OCI-LY7 (cell line): Measurements from ENCODE around the gene RIPK1. TPM values are rescaled to one million over a fixed set of nuclear protein-coding genes. Genes with fewer than 3 reads are reported as not detected.
"Not testable (repeated sequence)": the region's sequence is repeated elsewhere in the genome, so short reads cannot be mapped to it uniquely, and the experiment has no call there.

ENCODE experiments used
- BruUV-seq: library from RNA; stranded (reverse); fragments of 400-500 nt; replicated peaks from 2 replicates; lab custom pipeline; 2021; lab: Mats Ljungman, UMichigan
- CTCF ChIA-PET: fragments of 300-600 bp; sonication (Branson Sonifier 250); formaldehyde crosslinking; loops from one replicate; lab custom pipeline; 2022; ENCODE audit warnings: antibody characterized with exemption; ENCODE audit not compliant: unreplicated experiment; lab: Charles Lee
- POLR2A ChIA-PET: fragments of 300-600 bp; sonication (Branson Sonifier 250); formaldehyde crosslinking; loops from one replicate; lab custom pipeline; 2022; ENCODE audit warnings: antibody characterized with exemption; lab: Charles Lee
- DNase-seq: peaks from one replicate; pipeline ENCODE4 v3.0.0-alpha.2; 2015; ENCODE audit warnings: low spot score
- H2AFZ ChIP-seq: fragments of 200-600 bp; sonication (generic), shearing (Covaris generic); 2 replicates; pipeline ENCODE4 v1.6.1; 2014; ENCODE audit warnings: mild to moderate bottlenecking, antibody characterized with exemption, low read length, moderate library complexity
- H3K27ac ChIP-seq: fragments of 200-600 bp; sonication (generic); 2 replicates; pipeline ENCODE4 v1.5.1; 2014; ENCODE audit warnings: mixed run types, low read depth, mild to moderate bottlenecking, moderate library complexity, low read length, inconsistent platforms; ENCODE audit not compliant: poor library complexity, severe bottlenecking
- H3K36me3 ChIP-seq: fragments of 200-600 bp; sonication (generic); 2 replicates; pipeline ENCODE4 v1.6.1; 2014; ENCODE audit warnings: mild to moderate bottlenecking, antibody characterized with exemption, low read length, moderate library complexity, mixed read lengths; ENCODE audit not compliant: insufficient read depth
- H3K4me1 ChIP-seq: fragments of 200-600 bp; sonication (generic); 2 replicates; pipeline ENCODE4 v1.5.1; 2014; ENCODE audit warnings: mild to moderate bottlenecking, low read length; ENCODE audit not compliant: insufficient read depth, poor library complexity, severe bottlenecking
- H3K4me2 ChIP-seq: fragments of 200-600 bp; sonication (generic); 2 replicates; pipeline ENCODE4 v1.6.1; 2014; ENCODE audit warnings: mild to moderate bottlenecking, low read length
- H3K4me3 ChIP-seq: fragments of 200-600 bp; sonication (generic); 2 replicates; pipeline ENCODE4 v1.5.1; 2014; ENCODE audit warnings: mild to moderate bottlenecking, low read depth, low read length; ENCODE audit not compliant: poor library complexity, severe bottlenecking
- H3K79me2 ChIP-seq: fragments of 200-600 bp; sonication (generic); 2 replicates; pipeline ENCODE4 v1.6.1; 2016; ENCODE audit warnings: low read depth, mild to moderate bottlenecking, low read length, moderate library complexity, mixed read lengths; ENCODE audit not compliant: insufficient read depth
- H3K9me2 ChIP-seq: fragments of 200-600 bp; sonication (generic); 2 replicates; pipeline ENCODE4 v1.6.1; 2016; ENCODE audit warnings: mild to moderate bottlenecking, low read length, mixed read lengths; ENCODE audit not compliant: insufficient read depth
- H3K9me3 ChIP-seq: fragments of 200-600 bp; sonication (generic); 2 replicates; pipeline ENCODE4 v1.6.1; 2014; ENCODE audit warnings: mild to moderate bottlenecking, mixed run types, low read length, mixed read lengths
- H4K20me1 ChIP-seq: fragments of 200-600 bp; sonication (generic); 2 replicates; pipeline ENCODE4 v1.6.1; 2014; ENCODE audit warnings: mild to moderate bottlenecking, antibody characterized with exemption, low read length, moderate library complexity, mixed read lengths; ENCODE audit not compliant: insufficient read depth
- CTCF ChIP-seq: fragments of 200-600 bp; sonication (generic); conservative IDR thresholded peaks from 2 replicates; pipeline ENCODE4 v1.5.1; 2014; ENCODE audit warnings: mild to moderate bottlenecking, antibody characterized with exemption, low read length, moderate library complexity, mixed read lengths
- EZH2phosphoT487 ChIP-seq: fragments of 200-600 bp; sonication (generic); IDR thresholded peaks from 2 replicates; pipeline ENCODE4 v1.6.1; 2018; ENCODE audit warnings: low read depth, borderline replicate concordance, mild to moderate bottlenecking, mixed run types, antibody characterized with exemption, low read length, moderate library complexity, mixed read lengths
- intact Hi-C: fragments of 100-400 bp; cut with micrococcal nuclease; formaldehyde crosslinking; loops from one replicate; pipeline ENCODE4 v1.10.0; 2022; ENCODE audit not compliant: unreplicated experiment
- total RNA-seq, 2 experiments: library from RNA; depleted of rRNA in 1 of 2; stranded (reverse); fragments of >200 nt in 1 of 2; shearing (Covaris generic) in 1 of 2; gene quantifications; 2 replicates each; pipeline ENCODE4 v1.2.3, GENCODE V29; 2014 to 2022

The RIPK1 gene
- total RNA-seq, 2 experiments from 2014 or later: 7.5 to 8.4 TPM

GRCh38 chr6:3026791-3027626 lies 41.3 kb upstream of the RIPK1 start:
- peak; percentile 92 for DNase-seq
- POLR2A ChIA-PET: interaction anchor here (0.6 to 3.0 kb wide), 19 partner anchors 10 to 965 kb away, joined by 3 to 29 read pairs (median 5); partner anchors contain the start of genes NQO2 and RIPK1
- H3K4me1 ChIP-seq: peaks cover 70% of the 10 kb centered on the region
- H2AFZ ChIP-seq: peak overlapping the region; percentile 74
- no peaks in the 10 kb centered on the region for H3K9me3 ChIP-seq
- peak overlapping the region; percentile 55 for H3K4me3 ChIP-seq
- H3K9me2 ChIP-seq: no peaks in the 10 kb centered on the region
- H3K79me2 ChIP-seq: peaks cover 10% of the 10 kb centered on the region; the same call in 1 of the 2 replicates
- no peaks in the 10 kb centered on the region for H3K36me3 ChIP-seq
- TF ChIP-seq EZH2phosphoT487 (no peak), CTCF (no peak)
- intact Hi-C loops: loop anchor here (1.0 to 5.0 kb wide), 3 partner anchors 26 to 40 kb away; partner anchors contain the start of genes NQO2 and RIPK1
- H4K20me1 ChIP-seq: no peaks in the 10 kb centered on the region
- BruUV-seq: no TSS peak
- CTCF ChIA-PET: interaction anchor here (0.9 to 1.5 kb wide), 3 partner anchors 26 to 38 kb away, joined by 4 read pairs; partner anchors contain the start of gene NQO2
- peak overlapping the region; percentile 90 for H3K4me2 ChIP-seq
- peak overlapping the region; percentile 95 for H3K27ac ChIP-seq

DNA sequence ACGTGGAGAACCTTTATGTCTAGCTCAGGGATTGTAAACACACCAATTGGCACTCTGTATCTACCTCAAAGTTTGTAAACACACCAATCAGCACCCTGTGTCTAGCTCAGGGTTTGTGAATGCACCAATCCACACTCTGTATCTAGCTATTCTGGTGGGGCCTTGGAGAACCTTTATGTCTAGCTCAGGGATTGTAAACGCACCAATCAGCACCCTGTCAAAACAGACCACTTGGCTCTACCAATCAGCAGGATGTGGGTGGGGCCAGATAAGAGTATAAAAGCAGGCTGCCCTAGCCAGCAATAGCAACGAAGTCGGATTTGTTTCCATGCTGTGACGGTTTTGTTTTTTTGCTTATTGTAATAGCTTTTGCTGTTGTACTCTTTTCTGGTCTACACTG lies 40.1 kb upstream of the RIPK1 start:
- intact Hi-C loops: loop anchor here (5.0 kb wide), 1 partner anchor 39 kb away; the partner anchor contains the start of gene RIPK1
- peak overlapping the region; percentile 15; the same call in 1 of the 2 replicates for H3K4me2 ChIP-seq
- peak overlapping the region; percentile 56; the same call in 1 of the 2 replicates for H2AFZ ChIP-seq
- CTCF ChIA-PET, H3K79me2 ChIP-seq, H3K9me3 ChIP-seq, BruUV-seq, H3K9me2 ChIP-seq, H3K4me3 ChIP-seq, H4K20me1 ChIP-seq, H3K36me3 ChIP-seq: not testable (repeated sequence)
- POLR2A ChIA-PET: interaction anchor here (0.7 to 1.8 kb wide), 4 partner anchors 11 to 143 kb away, joined by 3 to 6 read pairs (median 4); partner anchors contain the start of gene TUBB2A
- peak overlapping the region; percentile 95 for H3K27ac ChIP-seq
- DNase-seq: peak; percentile 22
- H3K4me1 ChIP-seq: peaks cover 71% of the 10 kb centered on the region

DNA sequence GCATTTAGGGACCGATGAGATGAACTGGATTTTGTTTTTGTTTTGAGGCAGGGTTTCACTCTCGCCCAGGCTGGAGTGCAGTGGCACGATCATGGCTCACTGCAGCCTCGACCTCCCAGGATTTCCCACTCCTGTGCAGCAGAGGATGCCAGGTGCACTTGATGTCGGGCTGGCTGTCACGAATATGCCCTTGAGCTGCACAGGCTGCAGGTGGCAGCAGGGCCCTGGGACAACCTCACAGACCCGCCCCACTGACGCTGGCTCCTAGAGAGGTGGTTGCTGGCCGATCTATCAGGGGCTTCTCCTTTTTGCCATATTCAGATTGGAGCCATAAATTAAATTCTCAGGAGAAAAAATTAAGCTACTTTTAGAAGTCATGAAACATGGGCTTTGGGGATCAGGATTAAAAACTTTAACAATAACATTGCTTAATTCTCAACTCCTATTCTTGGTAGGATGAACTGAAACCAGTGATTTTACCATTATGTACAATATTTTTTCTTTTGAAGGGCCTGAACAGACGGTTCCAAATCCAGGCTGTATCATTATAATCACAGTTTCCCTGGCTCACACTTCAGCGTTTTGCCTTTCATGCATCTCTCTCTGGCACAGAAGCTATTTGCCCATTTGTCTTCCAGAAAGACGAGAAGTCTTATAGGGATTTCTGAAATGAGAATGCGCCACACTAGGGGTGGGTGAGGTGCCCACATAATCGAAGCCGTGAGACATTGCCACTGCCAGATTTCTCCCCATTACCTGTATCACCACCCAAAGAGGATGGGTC lies 36.2 kb upstream of the RIPK1 start:
- TF ChIP-seq CTCF (peak; percentile 77), EZH2phosphoT487 (no peak)
- Histone ChIP-seq H3K4me1 (peaks cover 32% of the 10 kb centered on the region), H3K79me2 (no peaks in the 10 kb centered on the region), H3K9me2 (no peaks in the 10 kb centered on the region), H3K9me3 (no peaks in the 10 kb centered on the region), H3K36me3 (no peaks in the 10 kb centered on the region), H3K4me3 (peak overlapping the region; percentile 6), H2AFZ (no peak overlapping the region), H3K27ac (no peak overlapping the region), H3K4me2 (peak overlapping the region; percentile 45), H4K20me1 (no peaks in the 10 kb centered on the region)
- DNase-seq: peak; percentile 80
- ChIA-PET CTCF (interaction anchor here (0.7 kb wide), 1 partner anchor 30 kb away, joined by 3 read pairs; no protein-coding TSS in a partner anchor), POLR2A (interaction anchor here (1.1 kb wide), 1 partner anchor 33 kb away, joined by 4 read pairs; the partner anchor contains the start of gene NQO2)
- BruUV-seq: no TSS peak
- intact Hi-C loops: loop anchor here (1.0 kb wide), 1 partner anchor 21 kb away; no protein-coding TSS in a partner anchor
